ENCODE data around the gene RNF157.
A peak's percentile ranks its signal among the peaks of the same experiment; 100 is the strongest.
"Not testable (repeated sequence)": the region's sequence is repeated elsewhere in the genome, so short reads cannot be mapped to it uniquely, and the experiment has no call there.

The RNF157 gene

GRCh38 chr17:76254275-76254674, 14.0 kb upstream of the RNF157 start:
- no peak for DNase-seq (ENCODE audit: low read depth in 2 of 2)

GRCh38 chr17:76253841-76254240, 13.5 kb upstream of the RNF157 start:
- DNase-seq (ENCODE audit: low read depth in 2 of 2): no peak

GRCh38 chr17:76252967-76253766, 12.9 kb upstream of the RNF157 start:
- not testable (repeated sequence) for DNase-seq (ENCODE audit: low read depth in 2 of 2)

GRCh38 chr17:76252040-76252954, 12.0 kb upstream of the RNF157 start:
- no peak for DNase-seq (ENCODE audit: low read depth in 2 of 2)

- DNase-seq (ENCODE audit: low read depth in 2 of 2): no peak
Observed at GRCh38 chr17:76251478-76252039, 11.3 kb upstream of the RNF157 start.

- DNase-seq (ENCODE audit: low read depth in 2 of 2): no peak
Observed at GRCh38 chr17:76250141-76250540, 9.8 kb upstream of the RNF157 start.

- DNase-seq (ENCODE audit: low read depth in 2 of 2): no peak
Observed at GRCh38 chr17:76248013-76248782, 7.9 kb upstream of the RNF157 start.

GRCh38 chr17:76247304-76247703, 7.0 kb upstream of the RNF157 start:
- no peak for DNase-seq (ENCODE audit: low read depth in 2 of 2)

- no peak for DNase-seq (ENCODE audit: low read depth in 2 of 2)
Observed at GRCh38 chr17:76246080-76247066, 6.1 kb upstream of the RNF157 start.

GRCh38 chr17:76244721-76245120, 4.4 kb upstream of the RNF157 start:
- DNase-seq (ENCODE audit: low read depth in 2 of 2): not testable (repeated sequence)

- peak; percentile 41 to 52 for DNase-seq (ENCODE audit: low read depth in 2 of 2)
Observed at GRCh38 chr17:76243826-76244679, 3.8 kb upstream of the RNF157 start.

- DNase-seq (ENCODE audit: low read depth in 2 of 2): no peak
Observed at GRCh38 chr17:76241691-76242255, 1.5 kb upstream of the RNF157 start.

GRCh38 chr17:76241204-76241538, 878 bp upstream of the RNF157 start:
- DNase-seq (ENCODE audit: low read depth in 2 of 2): no peak

GRCh38 chr17:76239538-76240274, 587 bp downstream of the RNF157 start:
- no peak for DNase-seq (ENCODE audit: low read depth in 2 of 2)

- no peak for DNase-seq (ENCODE audit: low read depth in 2 of 2)
Observed at GRCh38 chr17:76238847-76239537, 1.3 kb downstream of the RNF157 start.

- no peak for DNase-seq (ENCODE audit: low read depth in 2 of 2)
Observed at GRCh38 chr17:76237859-76238313, 2.4 kb downstream of the RNF157 start.

GRCh38 chr17:76236603-76237002, 3.7 kb downstream of the RNF157 start:
- no peak for DNase-seq (ENCODE audit: low read depth in 2 of 2)

GRCh38 chr17:76235883-76236282, 4.4 kb downstream of the RNF157 start:
- DNase-seq (ENCODE audit: low read depth in 2 of 2): no peak
